Activated T-helper 9 cell treated with anti-CD3 and anti-CD28 coated beads, Interleukin-2, amount 50 U/mL, for 16 hours (primary cell): Measurements from ENCODE around the gene SLC7A4.

Experiments
- DNase-seq: peaks from one replicate; pipeline ENCODE4 v3.0.0-alpha.2; 2020; ENCODE audit warnings: low read depth

The SLC7A4 gene

DNA sequence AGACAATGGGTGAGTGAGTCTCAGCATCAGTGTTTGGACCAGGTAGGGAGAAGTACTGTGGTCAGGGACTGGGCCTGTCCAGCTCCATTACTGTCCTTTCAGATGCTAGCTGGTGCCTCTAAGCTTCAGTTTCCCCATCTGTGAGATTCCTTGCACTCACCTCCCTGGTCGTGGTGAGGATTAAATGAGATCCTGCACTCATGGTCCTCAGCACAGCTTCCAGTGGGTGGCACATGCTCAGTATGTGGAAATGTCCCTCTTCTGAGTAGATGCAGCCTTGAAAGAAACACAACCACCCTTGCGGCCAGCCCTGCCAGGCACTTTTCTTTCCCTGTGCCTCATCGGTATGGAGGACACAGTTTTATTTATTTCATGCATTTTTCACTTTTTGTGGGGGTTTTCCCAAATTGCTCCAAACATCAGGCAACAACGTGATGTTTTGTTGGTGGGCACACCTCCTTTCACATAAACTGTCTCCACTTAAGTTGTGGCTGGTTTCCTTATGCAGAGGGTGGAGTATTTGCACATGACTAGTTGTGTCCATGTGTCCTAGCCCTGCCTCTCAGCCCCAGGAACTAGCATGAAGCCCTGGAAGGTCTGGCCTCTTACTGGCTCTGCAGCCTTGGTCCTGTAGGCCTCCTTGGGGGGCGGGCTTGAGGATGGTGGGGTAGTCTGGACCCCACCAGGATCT, 49.1 kb downstream of the SLC7A4 start:
- no peak for DNase-seq

DNA sequence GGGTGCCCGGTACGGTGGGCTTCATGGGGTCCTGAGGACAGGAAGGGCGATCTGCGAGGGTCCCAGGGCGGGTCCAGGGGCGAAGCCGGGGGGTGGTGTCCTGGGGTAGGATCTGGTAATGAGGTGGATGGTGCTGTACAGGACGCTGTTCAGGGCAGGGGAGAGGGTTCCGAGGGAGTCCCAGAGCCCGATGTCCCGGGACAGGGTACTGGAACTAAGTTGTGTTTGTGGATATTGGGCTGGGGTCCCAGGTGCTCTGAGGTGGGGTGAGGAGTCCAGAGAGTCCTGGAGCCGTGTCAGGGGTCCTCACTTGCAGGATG, 49.8 kb downstream of the SLC7A4 start:
- no peak for DNase-seq

DNA sequence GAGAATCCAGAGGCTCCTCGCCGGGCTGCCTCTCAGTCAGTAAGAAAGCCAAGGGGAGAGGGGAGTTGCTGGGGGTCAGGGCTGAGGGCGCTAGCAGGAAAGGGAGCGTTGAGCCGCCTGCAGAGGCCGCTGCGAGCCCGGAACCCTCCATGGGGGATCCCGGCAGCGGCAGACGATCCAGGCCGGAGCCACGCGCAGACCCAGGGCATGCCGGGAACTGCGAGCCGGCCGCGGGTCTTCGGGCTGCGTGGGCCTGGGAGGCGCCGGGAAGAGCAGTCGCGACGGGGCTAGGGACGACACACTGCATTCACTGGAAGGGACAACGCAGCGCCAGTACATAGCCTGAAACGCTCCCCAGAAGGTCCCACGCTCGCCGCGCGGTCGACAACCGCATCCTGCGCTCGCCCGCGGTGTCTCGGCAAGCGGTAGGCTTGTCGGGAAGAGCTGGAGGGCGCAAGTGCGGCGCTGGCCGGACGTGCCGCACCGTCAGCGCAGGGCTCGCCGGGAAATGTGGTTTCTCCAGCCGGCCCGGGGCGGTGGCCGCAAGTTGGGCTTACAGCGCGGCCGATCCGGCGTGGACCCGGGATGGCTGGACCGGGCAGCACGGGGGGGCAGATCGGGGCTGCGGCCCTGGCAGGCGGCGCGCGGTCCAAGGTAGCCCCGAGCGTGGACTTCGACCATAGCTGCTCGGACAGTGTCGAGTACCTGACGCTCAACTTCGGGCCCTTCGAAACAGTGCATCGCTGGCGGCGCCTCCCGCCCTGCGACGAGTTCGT, 50.4 kb downstream of the SLC7A4 start, which contains the start of gene LZTR1:
Gene LZTR1, plus strand, starts transcription at position 511 of the 776 bp plus-strand sequence. Its CDS starts 75 bp downstream, at position 586.
- peak; percentile 58 for DNase-seq

- no peak for DNase-seq
These were observed 51.2 kb downstream of the SLC7A4 start for GRCh38 chr22:20980938-20981722.

- no peak for DNase-seq
These were observed 51.8 kb downstream of the SLC7A4 start for GRCh38 chr22:20980523-20980922.

- DNase-seq: no peak
These were observed 52.4 kb downstream of the SLC7A4 start for GRCh38 chr22:20979940-20980453.

- DNase-seq: peak; percentile 41
These were observed 53.0 kb downstream of the SLC7A4 start for GRCh38 chr22:20979243-20979809.
